Mesenchymal stem cell (in vitro differentiated cells and primary cell): ENCODE results near the gene ADAMTS14.
A peak's percentile ranks its signal among the peaks of the same experiment; 100 is the strongest.

ENCODE experiments used
- DNase-seq: peaks from one replicate; pipeline ENCODE4 v3.0.0-alpha.2; 2013
- H2AFZ ChIP-seq: one replicate; pipeline ENCODE4 v1.6.1; 2013; ENCODE audit warnings: low read depth, mild to moderate bottlenecking, control low read depth, inconsistent platforms, low read length, moderate library complexity
- H2AK5ac ChIP-seq: 2 replicates; pipeline ENCODE4 v1.6.1; 2013; ENCODE audit warnings: low read length, moderate library complexity, mild to moderate bottlenecking, inconsistent platforms; ENCODE audit not compliant: severe bottlenecking
- H2BK120ac ChIP-seq: one replicate; pipeline ENCODE4 v1.6.1; 2013; ENCODE audit warnings: low read depth, mild to moderate bottlenecking, inconsistent platforms, low read length, moderate library complexity
- H2BK12ac ChIP-seq, 2 experiments: one replicate each; pipeline ENCODE4 v1.6.1; 2013; ENCODE audit warnings: inconsistent platforms in 2 of 2, low read length in 2 of 2, mild to moderate bottlenecking in 2 of 2, moderate library complexity in 2 of 2, control low read depth in 1 of 2
- H2BK15ac ChIP-seq: one replicate; pipeline ENCODE4 v1.6.1; 2013; ENCODE audit warnings: mild to moderate bottlenecking, low read depth, inconsistent platforms; ENCODE audit not compliant: poor library complexity, severe bottlenecking
- H2BK5ac ChIP-seq: 2 replicates; pipeline ENCODE4 v1.6.1; 2013; ENCODE audit warnings: low read depth, mild to moderate bottlenecking, low read length, control low read depth, inconsistent platforms; ENCODE audit not compliant: poor library complexity, severe bottlenecking
- H3K14ac ChIP-seq, 2 experiments: one replicate each; pipeline ENCODE4 v1.6.1; 2013; ENCODE audit warnings: inconsistent platforms in 2 of 2, low read length in 2 of 2, control low read depth in 1 of 2, mild to moderate bottlenecking in 1 of 2, moderate library complexity in 1 of 2
- H3K18ac ChIP-seq, 2 experiments: one replicate each; pipeline ENCODE4 v1.6.1; 2013; ENCODE audit warnings: inconsistent platforms in 2 of 2, low read length in 2 of 2, control low read depth in 1 of 2, low read depth in 1 of 2, mild to moderate bottlenecking in 1 of 2
- H3K23ac ChIP-seq, 2 experiments: one replicate each; pipeline ENCODE4 v1.6.1; 2013; ENCODE audit warnings: inconsistent platforms in 2 of 2, low read length in 2 of 2, mild to moderate bottlenecking in 2 of 2, moderate library complexity in 2 of 2, control low read depth in 1 of 2
- H3K27ac ChIP-seq: 2 replicates; pipeline ENCODE4 v1.5.1; 2013; ENCODE audit warnings: mild to moderate bottlenecking, moderate library complexity, low read length, control low read depth, inconsistent platforms; ENCODE audit not compliant: poor library complexity, severe bottlenecking
- H3K27me3 ChIP-seq, 2 experiments: 2 replicates each; pipeline versions ENCODE4 v1.6.1 to v1.7.0; 2013; ENCODE audit warnings: low read length in 2 of 2, mild to moderate bottlenecking in 2 of 2, moderate library complexity in 2 of 2, control low read depth in 1 of 2, inconsistent platforms in 1 of 2; ENCODE audit not compliant: control insufficient read depth in 1 of 2, insufficient read depth in 1 of 2
- H3K36me3 ChIP-seq, 2 experiments: 2 replicates each; pipeline versions ENCODE4 v1.6.1 to v1.7.0; 2013; ENCODE audit warnings: low read length in 2 of 2, control low read depth in 1 of 2, inconsistent platforms in 1 of 2, low read depth in 1 of 2, mild to moderate bottlenecking in 1 of 2; ENCODE audit not compliant: insufficient read depth in 2 of 2, control insufficient read depth in 1 of 2
- H3K4ac ChIP-seq, 2 experiments: one replicate each; pipeline ENCODE4 v1.6.1; 2013; ENCODE audit warnings: inconsistent platforms in 2 of 2, low read length in 2 of 2, mild to moderate bottlenecking in 2 of 2, moderate library complexity in 2 of 2, control low read depth in 1 of 2, low read depth in 1 of 2
- H3K4me1 ChIP-seq: 2 replicates; pipeline ENCODE4 v1.6.1; 2013; ENCODE audit warnings: low read depth, low read length, control low read depth; ENCODE audit not compliant: control insufficient read depth, insufficient read depth
- H3K4me2 ChIP-seq: 2 replicates; pipeline ENCODE4 v1.6.1; 2013; ENCODE audit warnings: low read length, mild to moderate bottlenecking, inconsistent platforms; ENCODE audit not compliant: poor library complexity, severe bottlenecking
- H3K4me3 ChIP-seq, 2 experiments: 2 replicates each; pipeline versions ENCODE4 v1.5.1 to v1.7.0; 2013; ENCODE audit warnings: low read length in 2 of 2, mild to moderate bottlenecking in 2 of 2, control low read depth in 1 of 2, low read depth in 1 of 2; ENCODE audit not compliant: insufficient read depth in 1 of 2
- H3K79me1 ChIP-seq: replicated peaks from 2 replicates; pipeline ENCODE4 v1.6.1; 2013; ENCODE audit warnings: mild to moderate bottlenecking, control low read depth, low read length, inconsistent platforms; ENCODE audit not compliant: poor library complexity, severe bottlenecking
- H3K9ac ChIP-seq: 2 replicates; pipeline ENCODE4 v1.7.0; 2013; ENCODE audit warnings: mild to moderate bottlenecking, low read length, moderate library complexity
- H3K9me3 ChIP-seq: 2 replicates; pipeline ENCODE4 v1.7.0; 2013; ENCODE audit warnings: mild to moderate bottlenecking, low read length; ENCODE audit not compliant: control insufficient read depth
- H4K8ac ChIP-seq: one replicate; pipeline ENCODE4 v1.6.1; 2013; ENCODE audit warnings: inconsistent platforms, mild to moderate bottlenecking, low read length, moderate library complexity
- H4K91ac ChIP-seq: one replicate; pipeline ENCODE4 v1.6.1; 2013; ENCODE audit warnings: mild to moderate bottlenecking, low read length, inconsistent platforms
- WGBS: methylation state at CpG from one replicate; pipeline ENCODE4 v1.1.7; 2013; ENCODE audit warnings: mixed read lengths; 5-methylcytosine and 5-hydroxymethylcytosine counted together

The ADAMTS14 gene

GRCh38 chr10:70759781-70760180 is 87.5 kb downstream of the ADAMTS14 start:
- Histone ChIP-seq H3K4ac (no peak overlapping the region), H2AK5ac (no peak overlapping the region), H2BK120ac (no peak overlapping the region), H3K23ac (no peak overlapping the region), H3K18ac (no peak overlapping the region), H2BK12ac (peak overlapping the region in 1 of 2 experiments; percentile 57), H3K9ac (no peak overlapping the region), H4K8ac (no peak overlapping the region), H4K91ac (no peak overlapping the region), H2BK5ac (no peak overlapping the region), H3K9me3 (no peaks in the 10 kb centered on the region), H3K27me3 (no peaks in the 10 kb centered on the region), H2BK15ac (no peak overlapping the region), H3K4me3 (no peak overlapping the region), H3K4me1 (peaks cover 19% of the 10 kb centered on the region), H3K4me2 (no peak overlapping the region), H2AFZ (no peak overlapping the region), H3K36me3 (peaks cover 41 to 59% of the 10 kb centered on the region in 2 experiments), H3K79me1 (peaks cover 2% of the 10 kb centered on the region), H3K27ac (no peak overlapping the region), H3K14ac (no peak overlapping the region)
- no peak for DNase-seq
- 57% methylated on average over 7 of the region's 7 CpGs for WGBS

DNA sequence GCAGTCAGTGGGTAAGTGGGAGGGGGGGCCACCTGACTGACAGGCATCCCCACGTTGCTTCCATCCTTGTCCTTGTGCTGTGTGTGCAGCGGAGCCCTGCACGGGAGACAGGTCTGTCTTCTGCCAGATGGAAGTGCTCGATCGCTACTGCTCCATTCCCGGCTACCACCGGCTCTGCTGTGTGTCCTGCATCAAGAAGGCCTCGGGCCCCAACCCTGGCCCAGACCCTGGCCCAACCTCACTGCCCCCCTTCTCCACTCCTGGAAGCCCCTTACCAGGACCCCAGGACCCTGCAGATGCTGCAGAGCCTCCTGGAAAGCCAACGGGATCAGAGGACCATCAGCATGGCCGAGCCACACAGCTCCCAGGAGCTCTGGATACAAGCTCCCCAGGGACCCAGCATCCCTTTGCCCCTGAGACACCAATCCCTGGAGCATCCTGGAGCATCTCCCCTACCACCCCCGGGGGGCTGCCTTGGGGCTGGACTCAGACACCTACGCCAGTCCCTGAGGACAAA is 88.0 kb downstream of the ADAMTS14 start:
- Histone ChIP-seq H3K36me3 (peaks cover 41 to 57% of the 10 kb centered on the region in 2 experiments), H3K9ac (no peak overlapping the region), H2BK12ac (no peak overlapping the region), H3K18ac (no peak overlapping the region), H3K4me1 (peaks cover 17% of the 10 kb centered on the region), H3K23ac (no peak overlapping the region), H3K27me3 (no peaks in the 10 kb centered on the region), H3K27ac (no peak overlapping the region), H2AK5ac (no peak overlapping the region), H2BK120ac (no peak overlapping the region), H4K8ac (no peak overlapping the region), H3K14ac (no peak overlapping the region), H3K9me3 (no peaks in the 10 kb centered on the region), H3K4me3 (no peak overlapping the region), H3K4ac (no peak overlapping the region), H2BK5ac (no peak overlapping the region), H4K91ac (no peak overlapping the region), H3K4me2 (no peak overlapping the region), H2AFZ (no peak overlapping the region), H3K79me1 (peaks cover 2% of the 10 kb centered on the region), H2BK15ac (no peak overlapping the region)
- WGBS: 68% methylated on average over 12 of the region's 12 CpGs
- no peak for DNase-seq

DNA sequence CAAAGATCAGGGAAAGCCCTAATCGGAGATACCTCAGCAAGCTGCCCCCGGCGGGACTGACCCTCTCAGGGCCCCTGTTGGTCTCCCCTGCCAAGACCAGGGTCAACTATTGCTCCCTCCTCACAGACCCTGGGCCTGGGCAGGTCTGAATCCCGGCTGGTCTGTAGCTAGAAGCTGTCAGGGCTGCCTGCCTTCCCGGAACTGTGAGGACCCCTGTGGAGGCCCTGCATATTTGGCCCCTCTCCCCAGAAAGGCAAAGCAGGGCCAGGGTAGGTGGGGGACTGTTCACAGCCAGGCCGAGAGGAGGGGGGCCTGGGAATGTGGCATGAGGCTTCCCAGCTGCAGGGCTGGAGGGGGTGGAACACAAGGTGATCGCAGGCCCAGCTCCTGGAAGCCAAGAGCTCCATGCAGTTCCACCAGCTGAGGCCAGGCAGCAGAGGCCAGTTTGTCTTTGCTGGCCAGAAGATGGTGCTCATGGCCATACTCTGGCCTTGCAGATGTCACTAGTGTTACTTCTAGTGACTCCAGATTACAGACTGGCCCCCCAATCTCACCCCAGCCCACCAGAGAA is 88.8 kb downstream of the ADAMTS14 start:
- Histone ChIP-seq H2BK5ac (no peak overlapping the region), H3K27me3 (no peaks in the 10 kb centered on the region), H3K79me1 (peaks cover 2% of the 10 kb centered on the region), H3K4ac (no peak overlapping the region), H2BK15ac (no peak overlapping the region), H4K91ac (no peak overlapping the region), H3K18ac (no peak overlapping the region), H3K4me3 (no peak overlapping the region), H3K9ac (no peak overlapping the region), H2BK12ac (no peak overlapping the region), H3K27ac (no peak overlapping the region), H3K23ac (no peak overlapping the region), H2BK120ac (no peak overlapping the region), H3K4me2 (no peak overlapping the region), H3K4me1 (peaks cover 17% of the 10 kb centered on the region), H2AFZ (no peak overlapping the region), H4K8ac (no peak overlapping the region), H2AK5ac (no peak overlapping the region), H3K14ac (no peak overlapping the region), H3K9me3 (peaks cover 3% of the 10 kb centered on the region), H3K36me3 (peaks cover 41 to 52% of the 10 kb centered on the region in 2 experiments)
- no peak for DNase-seq
- 36% methylated on average over 7 of the region's 7 CpGs for WGBS

GRCh38 chr10:70761727-70762350 is 89.5 kb downstream of the ADAMTS14 start:
- H3K4me2 ChIP-seq: no peak overlapping the region
- WGBS: 85% methylated on average over 8 of the region's 10 CpGs

More at GRCh38 chr10:70761727-70762350, 89.5 kb downstream of the ADAMTS14 start:
- Histone ChIP-seq H3K36me3 (peaks cover 40 to 45% of the 10 kb centered on the region in 2 experiments), H4K91ac (no peak overlapping the region), H2AK5ac (no peak overlapping the region), H3K4me1 (peaks cover 14% of the 10 kb centered on the region), H3K23ac (no peak overlapping the region), H3K4ac (no peak overlapping the region), H3K4me3 (peak overlapping the region in 1 of 2 experiments; percentile 36), H3K9me3 (peaks cover 3% of the 10 kb centered on the region), H3K79me1 (peaks cover 2% of the 10 kb centered on the region), H3K14ac (no peak overlapping the region), H3K27me3 (no peaks in the 10 kb centered on the region), H3K27ac (no peak overlapping the region), H2BK5ac (no peak overlapping the region), H2BK12ac (no peak overlapping the region), H3K18ac (no peak overlapping the region), H2AFZ (no peak overlapping the region), H4K8ac (no peak overlapping the region), H2BK15ac (no peak overlapping the region), H3K9ac (no peak overlapping the region), H2BK120ac (no peak overlapping the region)
- no peak for DNase-seq
